ENCODE results near the gene ROR1. TPM values are rescaled to one million over a fixed set of nuclear protein-coding genes. Genes with fewer than 3 reads are reported as not detected.
"Not testable (repeated sequence)": the region's sequence is repeated elsewhere in the genome, so short reads cannot be mapped to it uniquely, and the experiment has no call there.

Gene ROR1
- total RNA-seq, 1 donor from 2014 or later = 0.02 TPM

DNA sequence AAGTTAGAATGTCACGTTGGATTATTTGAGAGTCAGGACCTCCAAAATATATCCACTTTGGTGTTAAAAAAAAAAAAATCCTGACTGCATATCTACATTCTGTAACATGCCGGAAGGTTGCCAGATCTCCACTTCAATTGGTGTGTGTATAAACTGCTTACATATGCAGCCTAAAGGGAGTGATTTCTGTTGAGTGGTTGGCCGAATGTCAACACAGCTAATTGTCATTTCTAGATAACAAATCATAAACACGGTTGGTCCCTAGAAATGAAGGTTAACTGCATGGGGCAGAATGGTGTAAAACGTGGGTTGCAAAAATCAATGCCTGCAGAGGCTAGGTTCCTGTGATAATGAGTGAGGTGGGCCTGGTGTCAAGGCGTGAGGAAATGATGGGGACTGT, 15.0 kb upstream of the ROR1 start:
- intact Hi-C loops (cut with micrococcal nuclease) = no loop called here

DNA sequence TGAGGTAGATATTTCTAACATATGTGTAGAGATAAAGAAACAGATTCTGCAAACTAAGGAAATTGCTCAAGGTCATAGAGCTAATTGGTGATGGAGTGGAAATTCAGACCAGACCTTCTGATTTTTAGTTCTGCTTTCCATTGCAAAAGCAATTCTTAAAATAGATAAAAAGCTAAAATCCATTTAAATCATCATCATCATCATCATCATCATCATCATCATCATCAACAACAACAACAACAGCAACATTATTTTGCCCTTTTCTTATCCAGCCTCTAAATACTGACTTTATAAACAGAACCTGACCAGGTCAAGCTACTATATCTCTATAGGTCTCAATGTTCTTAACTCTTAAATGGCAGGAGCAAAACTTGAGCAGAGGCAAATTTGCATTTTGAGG, 14.0 kb upstream of the ROR1 start:
- intact Hi-C loops (cut with micrococcal nuclease) = no loop called here

DNA sequence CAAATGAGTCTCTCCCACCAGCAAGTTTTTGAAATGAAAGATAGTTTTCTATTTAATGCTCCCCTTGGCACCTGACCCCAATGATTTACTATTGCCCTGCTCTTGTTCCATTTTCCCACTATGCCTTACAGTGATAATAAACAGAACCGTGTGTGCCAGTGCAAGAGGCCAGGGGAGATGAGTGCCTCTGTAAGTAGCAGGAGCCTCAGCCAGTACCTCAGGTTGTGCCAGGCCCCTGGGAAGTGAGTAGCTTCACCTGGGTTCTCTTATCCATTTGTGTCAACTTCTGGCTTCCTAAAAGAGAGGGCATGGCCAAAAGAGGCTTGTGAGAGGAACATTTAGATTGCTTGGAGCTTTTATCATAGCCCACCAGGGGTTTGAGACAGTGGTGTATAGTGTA, 3.4 kb upstream of the ROR1 start:
- intact Hi-C loops (cut with micrococcal nuclease) = loop anchor here (5.0 to 10.0 kb wide), 2 partner anchors 153 to 446 kb away; partner anchors contain the start of gene FOXD3

DNA sequence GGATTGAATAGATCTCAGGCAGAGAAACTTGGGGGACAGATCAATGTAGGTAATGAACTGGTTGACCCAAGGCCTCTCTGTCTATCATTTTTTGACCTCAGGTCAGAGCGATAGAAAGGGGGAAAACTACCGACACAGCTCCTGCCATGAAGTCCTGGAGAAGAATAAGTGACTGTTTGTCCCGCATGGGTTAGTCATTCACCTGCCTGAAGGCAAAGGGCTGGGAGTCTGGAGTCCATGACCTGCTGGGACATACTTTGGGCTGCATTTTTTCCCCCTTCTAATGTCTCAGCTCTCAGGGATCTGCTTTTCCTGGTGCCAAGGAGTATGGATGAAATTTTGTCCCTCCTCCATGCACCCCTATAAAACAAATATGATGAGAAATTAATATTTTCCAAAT, 1.6 kb upstream of the ROR1 start:
- intact Hi-C loops (cut with micrococcal nuclease) = loop anchor here (5.0 to 10.0 kb wide), 2 partner anchors 155 to 447 kb away; partner anchors contain the start of gene FOXD3

DNA sequence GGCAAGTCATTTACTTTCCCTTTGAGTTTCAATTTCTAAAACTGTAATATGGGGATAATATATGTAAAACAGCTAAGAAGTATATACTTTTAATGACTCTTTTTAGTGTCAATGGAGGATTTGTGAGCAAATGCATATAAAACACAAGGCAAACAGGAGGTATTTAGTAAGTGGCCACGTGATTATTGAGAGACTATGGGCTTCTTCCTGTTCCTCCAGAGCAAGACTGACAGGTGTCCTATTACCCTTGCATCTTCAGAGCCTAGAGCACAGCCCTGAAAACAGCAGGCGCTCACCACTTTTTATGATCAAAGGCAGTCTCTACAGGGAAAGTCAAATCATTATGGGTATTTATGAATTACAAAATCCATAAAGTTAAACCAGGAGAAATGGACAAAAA, 941 bp upstream of the ROR1 start:
- intact Hi-C loops (cut with micrococcal nuclease) = loop anchor here (1.0 to 10.0 kb wide), 3 partner anchors 156 to 448 kb away; partner anchors contain the start of gene FOXD3

DNA sequence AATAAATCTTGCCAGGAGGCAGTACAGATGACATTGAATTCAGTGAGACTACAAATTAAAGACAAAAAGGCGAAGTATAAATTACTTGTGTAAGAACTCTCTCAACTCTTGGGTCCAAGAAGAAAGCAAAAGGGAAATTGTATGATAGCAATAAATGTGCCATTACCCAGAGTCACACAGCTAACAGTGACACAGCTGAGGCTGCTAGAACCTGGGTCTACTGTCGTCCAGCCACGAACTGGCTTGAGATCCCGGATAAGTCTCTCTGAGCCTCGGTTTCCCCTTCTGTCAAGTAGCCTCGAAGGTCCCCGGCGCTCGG, 362 bp upstream of the ROR1 start:
- intact Hi-C loops (cut with micrococcal nuclease) = loop anchor here (1.0 to 10.0 kb wide), 3 partner anchors 156 to 449 kb away; partner anchors contain the start of gene FOXD3

DNA sequence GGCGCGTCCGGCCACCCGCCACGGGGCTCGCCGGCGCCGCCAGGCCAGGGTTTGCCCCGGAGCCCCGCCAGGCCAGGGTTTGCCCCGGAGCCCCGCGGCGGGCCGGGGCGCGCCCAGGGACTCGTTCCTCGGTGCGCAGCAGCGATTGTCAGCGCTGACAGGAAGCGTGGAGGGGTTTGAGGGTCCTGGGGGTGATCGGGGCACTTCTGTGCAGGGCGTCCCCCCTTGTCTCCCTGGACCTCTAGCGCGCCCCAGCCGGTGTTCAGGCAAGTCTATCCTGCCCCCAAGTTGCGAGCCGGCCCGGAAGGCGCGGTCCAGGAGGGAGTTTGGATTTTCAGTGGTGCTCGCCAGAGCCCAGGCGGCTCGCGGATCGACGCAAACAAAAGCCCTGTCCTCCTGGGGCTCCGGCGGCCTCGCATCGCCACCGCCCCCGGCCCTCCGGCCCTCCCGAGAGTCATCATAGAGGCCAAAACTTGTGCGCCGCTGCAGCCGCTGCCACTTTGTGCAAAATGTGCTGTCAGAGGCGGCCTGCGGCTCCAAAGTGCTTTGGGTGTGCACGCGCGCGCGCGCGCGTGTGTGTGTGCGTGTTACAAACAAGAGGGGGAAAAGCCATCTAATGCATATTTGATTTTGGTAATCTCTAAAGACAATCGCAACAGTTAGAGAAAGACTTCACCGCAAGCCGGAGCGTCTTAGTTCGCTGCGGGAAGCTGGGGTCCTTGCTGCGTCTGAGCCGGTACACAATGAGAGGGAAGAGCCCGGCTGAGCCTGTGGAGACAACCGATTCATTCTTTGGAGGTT, 1.0 kb downstream of the ROR1 start:
- intact Hi-C loops (cut with micrococcal nuclease) = loop anchor here (5.0 to 10.0 kb wide), 2 partner anchors 158 to 450 kb away; partner anchors contain the start of gene FOXD3

DNA sequence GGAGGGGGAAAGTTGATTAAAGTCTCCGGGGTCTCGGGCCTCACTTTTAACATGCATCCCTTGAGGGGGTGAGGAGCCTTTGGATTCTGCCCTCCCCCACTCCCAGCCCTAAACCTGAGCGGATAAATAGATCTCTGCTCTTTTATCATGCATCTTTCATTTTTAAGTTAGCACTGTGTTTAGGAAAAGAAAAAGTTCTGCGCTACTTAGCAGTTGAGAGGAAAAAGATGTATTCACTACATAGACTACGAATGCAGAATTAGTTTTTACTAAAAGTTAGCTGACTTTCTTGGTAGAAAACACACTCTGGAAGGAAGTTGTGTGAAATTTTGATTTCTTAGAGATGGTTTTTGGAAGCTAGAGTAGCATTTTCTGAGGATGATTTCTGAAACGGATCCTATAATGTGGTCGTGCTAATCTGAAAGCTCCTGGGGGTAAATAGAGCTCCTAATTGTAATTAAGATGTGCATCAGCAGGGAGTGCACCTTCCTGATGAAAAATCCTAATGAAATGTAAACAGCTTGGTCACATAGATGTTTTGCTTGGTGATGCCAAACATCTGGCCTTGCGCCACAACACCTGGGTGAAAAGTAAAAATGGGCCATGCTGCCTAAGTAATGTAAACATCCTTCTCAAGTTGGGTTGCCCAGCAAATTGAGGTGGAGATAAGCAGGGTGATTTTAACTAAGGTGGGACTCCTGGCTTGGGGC, 1.8 kb downstream of the ROR1 start:
- intact Hi-C loops (cut with micrococcal nuclease) = loop anchor here (10.0 kb wide), 1 partner anchor 451 kb away; the partner anchor contains the start of gene FOXD3

DNA sequence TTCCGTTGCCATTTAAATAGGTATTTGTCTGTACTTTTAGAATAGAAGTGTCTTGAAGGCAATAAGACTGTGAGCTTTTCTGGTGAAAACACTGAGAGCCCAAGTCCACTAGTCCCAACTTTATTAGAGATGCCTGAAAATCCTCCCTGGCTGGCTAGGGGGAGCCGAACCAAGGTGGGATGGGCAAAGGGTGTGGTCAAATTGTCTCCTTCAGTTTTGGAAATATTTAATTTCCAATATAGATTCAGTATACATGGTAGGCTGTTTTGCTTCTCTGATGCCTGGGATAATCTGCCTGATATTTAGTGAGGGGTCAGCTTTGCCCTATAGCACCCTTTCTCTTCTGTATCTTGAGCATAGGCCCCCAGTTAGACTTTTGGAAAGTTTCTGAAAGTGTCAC, 3.5 kb downstream of the ROR1 start:
- intact Hi-C loops (cut with micrococcal nuclease) = loop anchor here (10.0 kb wide), 1 partner anchor 452 kb away; the partner anchor contains the start of gene FOXD3

DNA sequence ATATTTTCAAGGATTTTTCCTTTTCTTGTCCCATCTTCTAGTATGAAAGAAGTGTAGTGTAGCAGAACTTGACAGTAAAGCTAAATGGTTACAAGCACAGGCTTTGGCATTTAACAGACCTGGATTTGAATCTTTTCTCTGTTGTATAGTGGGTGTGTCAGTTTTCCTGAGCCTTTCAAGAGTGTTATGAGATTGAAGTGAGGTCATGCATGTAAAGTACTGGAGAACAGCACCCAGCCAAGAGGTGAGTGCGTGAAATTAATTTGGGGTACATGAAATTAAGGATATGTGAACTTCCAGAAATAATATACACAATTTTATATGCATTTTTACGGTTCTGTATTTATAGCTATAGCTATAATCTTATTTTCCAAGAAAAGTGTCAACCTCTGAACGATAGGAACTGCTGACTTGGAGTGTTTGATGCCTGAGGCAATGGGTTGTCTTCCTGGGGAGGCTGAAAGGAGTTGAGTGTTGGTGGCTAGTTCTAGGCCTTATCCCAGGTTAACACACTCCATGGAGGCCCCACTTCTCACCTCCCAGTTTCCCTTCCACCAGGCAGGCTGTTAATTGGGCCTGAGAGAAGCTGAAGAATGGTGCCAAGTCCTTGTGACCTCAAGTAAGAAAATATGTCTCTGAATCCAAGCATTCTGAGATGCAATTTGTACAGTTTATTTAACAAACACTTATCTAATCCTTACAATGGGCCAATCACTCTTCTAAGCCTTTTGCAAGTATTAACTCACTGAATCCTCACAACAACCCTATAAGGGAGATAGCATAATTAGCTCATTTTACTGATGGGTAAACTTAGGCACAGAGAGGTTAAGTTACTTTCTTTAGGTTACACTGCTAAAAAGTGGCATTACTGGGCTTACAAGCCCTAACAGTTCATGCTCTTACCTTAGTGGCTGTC, 4.4 kb downstream of the ROR1 start:
- intact Hi-C loops (cut with micrococcal nuclease) = loop anchor here (10.0 kb wide), 1 partner anchor 453 kb away; the partner anchor contains the start of gene FOXD3

DNA sequence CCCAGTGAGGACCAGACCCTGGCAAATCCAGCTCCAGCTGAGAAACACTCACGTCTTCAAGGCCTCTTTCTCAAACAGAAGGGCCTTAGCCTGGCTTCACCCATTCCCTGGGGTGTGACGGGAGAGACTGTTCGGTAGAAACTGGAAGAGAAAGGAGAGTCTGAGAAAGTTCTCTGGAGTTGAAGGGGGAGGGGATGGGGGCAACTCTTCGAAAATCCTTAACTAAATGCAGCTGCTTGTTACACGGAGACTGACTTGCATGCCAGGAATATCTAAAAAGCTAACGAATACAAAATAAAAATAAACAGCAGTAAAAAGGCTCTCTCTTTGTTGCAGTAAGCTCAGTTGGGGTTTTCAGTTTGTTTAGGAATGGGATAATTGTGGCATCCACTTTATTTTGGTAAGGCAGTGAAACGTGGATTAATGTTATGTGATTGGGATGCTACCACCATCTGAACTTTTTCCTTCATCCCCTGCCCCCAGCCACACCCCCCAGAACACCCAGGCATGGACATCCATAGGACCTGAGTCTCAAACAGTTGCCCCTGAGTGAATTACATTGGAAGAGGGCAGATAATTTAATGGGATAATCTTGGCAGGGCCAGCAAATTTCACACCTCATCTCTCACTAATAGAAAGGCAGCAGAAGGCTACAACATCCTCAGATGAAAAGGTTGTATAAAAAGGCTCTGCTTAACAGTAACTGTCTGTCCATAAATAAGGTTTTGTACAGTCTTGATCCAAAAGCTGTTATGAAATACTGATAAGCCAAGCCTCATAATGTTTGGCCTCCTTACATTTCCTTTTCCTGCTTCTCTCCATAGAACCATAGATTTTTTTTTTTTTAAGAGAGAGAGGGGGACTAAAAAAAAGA, 5.8 kb downstream of the ROR1 start:
- intact Hi-C loops (cut with micrococcal nuclease) = loop anchor here (10.0 kb wide), 1 partner anchor 455 kb away; the partner anchor contains the start of gene FOXD3

DNA sequence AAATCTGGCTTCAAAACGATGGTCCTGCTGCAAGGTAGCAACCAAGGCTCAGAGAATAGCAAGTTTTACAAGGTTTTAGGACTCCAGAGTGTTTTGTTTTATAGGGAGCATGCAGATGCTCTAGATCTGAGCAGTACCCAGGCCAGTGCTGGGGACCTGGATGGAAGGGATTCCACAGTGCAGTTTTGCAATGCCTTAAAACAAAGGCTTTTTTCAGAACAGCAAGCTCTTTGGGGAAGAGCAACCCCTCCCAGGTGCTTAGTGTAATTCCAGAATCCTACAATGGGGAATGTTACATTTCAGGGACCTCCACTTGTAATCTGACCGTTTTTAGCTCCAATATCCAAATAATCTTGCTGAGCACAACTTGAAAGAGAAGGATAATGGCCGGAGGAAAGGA, 6.7 kb downstream of the ROR1 start:
- intact Hi-C loops (cut with micrococcal nuclease) = no loop called here

DNA sequence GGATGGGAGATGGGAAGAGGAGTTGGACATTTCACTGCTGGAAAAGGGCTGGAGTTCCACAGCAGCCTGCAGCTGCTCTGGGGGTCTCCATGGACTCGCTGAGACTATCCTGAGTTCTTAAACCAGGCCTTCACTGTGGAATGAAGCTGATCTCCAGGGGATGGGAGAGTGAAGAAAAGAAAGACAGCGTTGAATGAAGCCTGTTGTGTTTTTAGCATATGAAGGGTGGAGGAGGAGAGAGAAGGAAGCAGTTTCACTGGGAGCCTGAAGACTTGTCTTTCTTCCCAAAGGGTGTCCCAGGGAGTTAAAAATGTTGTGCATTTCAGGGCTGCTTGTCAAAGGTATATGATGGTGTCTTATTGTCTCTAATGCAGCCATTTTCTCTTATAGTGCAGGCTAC, 9.2 kb downstream of the ROR1 start:
- intact Hi-C loops (cut with micrococcal nuclease) = no loop called here

DNA sequence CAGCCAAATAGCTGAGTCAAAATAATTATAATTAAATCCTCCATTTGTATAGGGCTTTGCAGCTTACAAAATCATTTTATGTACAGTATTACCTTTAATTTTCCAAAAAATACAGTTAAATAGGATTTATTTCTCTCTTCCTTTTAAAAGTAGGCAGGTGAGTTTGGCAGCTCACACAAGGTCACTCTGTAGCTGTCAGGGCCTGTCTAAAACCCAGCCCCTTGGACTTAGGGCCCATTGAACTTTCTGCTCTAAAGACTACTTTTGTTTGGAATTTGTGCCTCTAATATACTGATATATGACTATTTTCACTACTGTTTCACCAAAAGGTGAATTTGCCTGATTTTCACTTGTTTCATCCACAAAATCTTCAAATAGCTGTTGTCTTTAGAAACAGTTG, 10.3 kb downstream of the ROR1 start:
- intact Hi-C loops (cut with micrococcal nuclease) = no loop called here

DNA sequence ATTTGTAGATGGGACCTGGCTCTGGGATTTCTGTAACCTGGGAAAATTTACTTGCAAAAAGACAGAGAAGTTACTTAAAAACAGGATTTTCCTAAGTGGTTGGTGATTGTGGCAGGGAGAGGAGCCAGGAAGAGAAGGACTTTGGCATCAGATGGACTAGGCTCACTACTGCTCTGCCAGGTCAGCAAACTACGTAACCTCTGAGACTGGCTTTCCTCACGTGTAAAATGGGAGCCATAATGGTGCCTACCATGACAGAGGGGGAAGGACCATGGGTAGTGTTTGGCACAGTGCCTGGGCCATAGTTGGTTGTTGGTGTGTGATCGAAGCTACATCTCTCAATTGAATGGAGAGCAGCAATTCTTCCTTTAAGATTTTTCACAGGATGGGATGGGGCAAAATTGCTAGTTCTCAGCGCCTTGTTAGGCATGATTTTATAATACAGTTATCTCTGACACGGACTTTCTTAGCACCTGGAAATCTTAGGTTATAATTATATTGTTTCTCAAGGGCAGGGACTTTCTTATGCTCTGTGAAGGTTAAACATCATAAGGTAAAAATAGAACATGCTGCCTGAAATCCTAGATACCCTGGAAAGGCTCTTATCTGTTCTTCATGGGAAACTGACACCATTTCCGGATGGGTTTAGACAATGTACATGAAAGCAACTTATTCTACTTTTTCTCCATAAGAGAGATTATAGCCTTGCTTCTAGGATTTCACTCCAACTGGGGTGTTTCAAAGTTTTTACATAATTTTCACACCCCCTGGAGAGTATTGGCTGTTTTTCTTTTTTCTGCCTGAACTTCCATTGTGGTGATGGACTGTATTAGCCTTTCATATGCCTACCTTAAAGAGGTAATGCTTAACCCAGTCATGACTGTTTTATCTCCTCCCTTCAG, 10.9 kb downstream of the ROR1 start:
- intact Hi-C loops (cut with micrococcal nuclease) = no loop called here

DNA sequence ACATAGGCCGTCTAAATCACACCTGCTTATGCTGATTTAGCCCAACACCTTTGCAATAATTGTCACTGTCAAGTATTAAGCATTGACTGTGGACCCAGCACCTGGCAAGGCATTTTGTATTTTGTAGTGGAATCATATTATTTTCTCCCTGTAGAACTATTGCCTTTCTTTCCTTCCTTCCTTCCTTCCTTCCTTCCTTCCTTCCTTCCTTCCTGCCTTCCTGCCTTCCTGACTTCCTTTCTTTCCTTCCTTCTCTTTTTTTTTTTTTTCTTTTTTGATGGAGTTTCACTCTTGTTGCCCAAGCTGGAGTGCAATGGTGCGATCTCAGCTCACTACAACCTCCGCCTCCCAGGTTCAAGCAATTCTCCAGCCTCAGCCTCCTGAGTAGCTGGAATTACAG, 13.5 kb downstream of the ROR1 start:
- intact Hi-C loops (cut with micrococcal nuclease) = not testable (repeated sequence)

DNA sequence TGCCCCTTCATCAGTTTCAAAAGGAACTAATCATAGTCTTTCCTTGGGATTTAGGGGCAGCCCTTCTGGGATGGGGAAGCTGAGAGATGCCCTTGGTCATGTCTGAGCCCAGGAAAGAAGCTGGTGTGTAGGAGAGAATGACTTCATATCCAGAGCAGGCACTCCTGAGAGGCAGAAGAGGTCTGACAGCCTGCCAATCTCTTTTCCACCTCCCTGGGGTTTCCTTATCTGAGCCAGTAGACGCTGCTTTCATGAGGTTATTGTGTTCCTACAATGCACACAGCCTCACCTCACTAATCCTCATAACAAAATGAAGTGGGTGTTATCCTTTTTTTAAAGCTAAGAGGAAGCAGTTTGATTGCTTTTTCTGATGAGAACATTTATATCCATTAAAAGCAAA, 14.1 kb downstream of the ROR1 start:
- intact Hi-C loops (cut with micrococcal nuclease) = no loop called here

DNA sequence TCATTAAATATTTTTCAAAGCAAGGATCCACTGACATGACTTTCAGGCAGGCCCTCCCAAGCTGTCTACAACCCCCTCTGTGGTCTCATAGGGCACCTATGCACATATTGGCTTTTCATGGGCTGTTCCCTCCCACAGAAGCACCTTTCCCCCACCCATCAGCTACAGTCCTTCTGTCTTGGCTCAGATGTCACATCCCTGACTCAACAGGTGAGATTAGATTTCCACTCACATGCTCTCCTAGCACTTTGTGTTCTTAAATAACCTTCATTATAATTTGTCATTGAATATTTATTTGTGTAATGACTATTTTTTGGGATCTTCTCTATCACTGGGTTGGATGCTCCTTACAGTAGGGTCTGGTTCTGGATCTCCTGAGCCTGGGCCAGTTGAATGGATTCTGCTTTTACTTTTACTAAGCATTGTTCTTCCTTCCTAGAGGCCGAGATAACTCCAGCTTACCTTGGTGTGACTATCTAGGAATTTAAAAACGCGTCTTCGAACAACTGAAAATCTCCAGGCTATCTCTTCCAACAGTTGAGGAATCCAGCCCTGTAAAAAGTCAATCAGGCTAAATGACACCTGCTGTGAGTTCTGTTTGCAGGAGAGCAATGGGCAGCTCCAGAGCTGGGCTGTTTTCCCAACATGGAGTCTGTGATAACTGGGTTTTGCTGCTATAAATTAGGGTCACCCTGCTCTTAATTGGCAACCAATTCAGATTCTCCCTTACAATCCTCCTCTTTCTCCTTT, 16.2 kb downstream of the ROR1 start:
- intact Hi-C loops (cut with micrococcal nuclease) = no loop called here

Measured in T-helper 1 cell treated with Interleukin-12 subunit alpha and Interleukin-12 subunit beta and Interleukin-4 antibody, amounts not matched to agents 30 ng/mL and 1 ng/mL, for 36 hours (primary cell).